GM12873 (cell line): ENCODE results near the gene ADPRM.

Source experiments
- TF ChIP-seq, protein P1 (sequence below): IDR thresholded peaks from 2 replicates; pipeline ENCODE4 v1.5.1; 2012; ENCODE audit warnings: low read depth, mild to moderate bottlenecking, moderate library complexity, low read length, control low read depth; ENCODE audit not compliant: insufficient read depth; ENCODE audit errors: missing control alignments

ADPRM gene

DNA sequence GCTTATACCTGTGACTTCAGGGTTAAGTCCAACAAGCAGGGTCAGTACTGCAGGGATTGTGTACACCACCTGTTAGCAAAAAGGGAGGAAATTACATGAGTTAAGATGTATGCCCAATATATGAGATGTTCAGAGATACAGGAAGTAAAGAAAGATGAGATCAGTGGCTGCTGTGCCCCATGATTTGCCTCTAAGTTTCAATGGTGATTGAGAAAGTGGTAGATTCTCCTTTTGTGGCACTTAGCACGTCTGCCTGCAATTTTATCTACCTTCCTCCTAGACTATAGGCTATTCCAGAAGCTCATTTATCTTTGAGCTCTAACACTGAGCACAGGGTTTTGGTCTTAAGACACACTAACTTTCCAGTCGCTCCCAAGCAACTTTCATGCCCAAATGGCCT lies 28.8 kb downstream of the ADPRM start:
- TF ChIP-seq, protein P1, sequence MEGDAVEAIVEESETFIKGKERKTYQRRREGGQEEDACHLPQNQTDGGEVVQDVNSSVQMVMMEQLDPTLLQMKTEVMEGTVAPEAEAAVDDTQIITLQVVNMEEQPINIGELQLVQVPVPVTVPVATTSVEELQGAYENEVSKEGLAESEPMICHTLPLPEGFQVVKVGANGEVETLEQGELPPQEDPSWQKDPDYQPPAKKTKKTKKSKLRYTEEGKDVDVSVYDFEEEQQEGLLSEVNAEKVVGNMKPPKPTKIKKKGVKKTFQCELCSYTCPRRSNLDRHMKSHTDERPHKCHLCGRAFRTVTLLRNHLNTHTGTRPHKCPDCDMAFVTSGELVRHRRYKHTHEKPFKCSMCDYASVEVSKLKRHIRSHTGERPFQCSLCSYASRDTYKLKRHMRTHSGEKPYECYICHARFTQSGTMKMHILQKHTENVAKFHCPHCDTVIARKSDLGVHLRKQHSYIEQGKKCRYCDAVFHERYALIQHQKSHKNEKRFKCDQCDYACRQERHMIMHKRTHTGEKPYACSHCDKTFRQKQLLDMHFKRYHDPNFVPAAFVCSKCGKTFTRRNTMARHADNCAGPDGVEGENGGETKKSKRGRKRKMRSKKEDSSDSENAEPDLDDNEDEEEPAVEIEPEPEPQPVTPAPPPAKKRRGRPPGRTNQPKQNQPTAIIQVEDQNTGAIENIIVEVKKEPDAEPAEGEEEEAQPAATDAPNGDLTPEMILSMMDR = no peak

DNA sequence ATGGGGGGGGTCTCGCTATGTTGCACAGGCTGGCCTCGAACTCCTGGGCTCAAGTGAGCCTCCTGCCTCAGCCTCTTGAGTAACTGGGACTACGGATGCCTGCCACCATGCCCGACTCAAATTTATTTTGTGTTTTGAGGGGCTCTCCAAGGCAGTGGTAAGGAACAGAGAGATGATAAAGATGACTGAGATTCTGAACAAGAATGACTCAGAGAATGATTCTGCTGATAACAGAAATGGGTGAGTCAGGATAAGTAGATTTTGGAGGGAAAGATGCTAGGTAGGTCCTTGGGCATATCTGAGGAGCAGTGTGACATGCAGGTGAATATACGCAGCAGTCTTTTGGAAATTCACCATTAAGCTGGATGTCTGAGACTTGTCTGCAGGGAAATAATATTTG lies 29.8 kb downstream of the ADPRM start:
- TF ChIP-seq, protein P1 = no peak

DNA sequence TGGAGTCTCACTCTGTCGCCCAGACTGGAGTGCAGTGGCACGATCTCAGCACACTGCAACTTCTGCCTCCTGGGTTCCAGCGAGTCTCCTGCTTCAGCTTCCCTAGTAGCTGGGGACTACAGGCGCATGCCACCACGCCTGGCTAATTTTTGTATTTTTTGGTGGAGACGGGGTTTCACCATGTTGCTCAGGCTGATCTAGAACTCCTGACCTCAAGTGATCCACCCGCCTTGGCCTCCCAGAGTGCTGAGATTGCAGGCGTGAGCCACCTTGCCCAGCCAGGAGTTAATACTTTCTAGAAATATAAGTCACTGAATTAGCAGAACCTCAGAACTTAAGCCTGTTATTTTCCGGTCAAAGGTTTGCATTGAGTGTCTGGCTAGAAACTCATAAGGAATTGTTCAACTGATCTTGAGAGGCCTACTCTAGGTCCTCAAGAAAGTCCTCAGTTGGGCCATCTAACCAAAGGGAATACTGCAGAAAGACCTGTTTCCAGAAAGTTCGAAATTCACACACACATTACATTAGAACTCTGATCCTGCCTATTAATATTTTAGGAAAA lies 31.0 kb downstream of the ADPRM start:
- TF ChIP-seq, protein P1 = no peak

DNA sequence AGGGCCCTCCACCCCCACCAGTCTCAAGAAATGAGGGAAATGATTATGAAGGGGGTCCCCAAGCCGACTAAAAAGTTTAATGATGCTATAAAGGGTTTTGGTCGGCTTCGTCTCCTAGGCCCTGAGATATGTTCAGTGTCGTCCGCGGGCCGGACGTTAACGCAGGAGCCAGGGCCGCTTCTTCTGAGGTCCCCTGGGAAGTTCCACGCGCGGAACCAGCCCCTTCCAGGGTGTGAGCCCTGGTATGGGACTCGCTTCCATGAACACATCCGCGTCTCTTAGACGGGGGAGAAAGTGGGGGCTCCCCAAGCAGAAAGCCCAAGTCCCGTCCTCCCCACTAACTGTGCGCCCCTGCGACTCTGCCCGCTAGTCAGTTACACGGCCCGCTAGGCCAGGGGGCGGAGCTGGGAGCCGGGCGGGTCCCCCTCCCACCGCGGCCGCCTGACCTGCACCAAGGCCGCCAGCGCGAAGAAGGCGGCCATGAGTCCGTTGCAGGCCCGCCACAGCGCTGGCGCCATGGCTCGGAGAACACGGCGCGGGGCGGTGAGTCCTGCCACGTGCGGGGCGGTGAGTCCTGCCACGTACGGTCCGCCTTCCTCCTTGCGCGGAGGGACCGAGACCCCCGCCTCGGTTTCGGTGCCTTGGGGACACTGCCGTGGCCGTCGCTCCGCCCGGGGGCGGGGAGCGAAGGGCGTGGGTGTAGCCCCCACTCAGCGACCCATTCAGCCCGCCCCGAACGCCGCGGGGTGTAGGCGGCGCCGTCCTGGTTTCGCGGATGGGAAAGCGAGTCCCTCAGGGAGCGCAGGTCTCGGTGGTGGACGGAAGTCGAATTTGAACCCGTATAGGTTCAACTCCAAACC lies 32.2 kb downstream of the ADPRM start, which contains the start of gene TMEM220:
TSS of gene TMEM220 (minus strand) at position 690 of the 860 bp plus-strand sequence. CDS start at position 518, 172 bp downstream.
- TF ChIP-seq, protein P1 = no peak

DNA sequence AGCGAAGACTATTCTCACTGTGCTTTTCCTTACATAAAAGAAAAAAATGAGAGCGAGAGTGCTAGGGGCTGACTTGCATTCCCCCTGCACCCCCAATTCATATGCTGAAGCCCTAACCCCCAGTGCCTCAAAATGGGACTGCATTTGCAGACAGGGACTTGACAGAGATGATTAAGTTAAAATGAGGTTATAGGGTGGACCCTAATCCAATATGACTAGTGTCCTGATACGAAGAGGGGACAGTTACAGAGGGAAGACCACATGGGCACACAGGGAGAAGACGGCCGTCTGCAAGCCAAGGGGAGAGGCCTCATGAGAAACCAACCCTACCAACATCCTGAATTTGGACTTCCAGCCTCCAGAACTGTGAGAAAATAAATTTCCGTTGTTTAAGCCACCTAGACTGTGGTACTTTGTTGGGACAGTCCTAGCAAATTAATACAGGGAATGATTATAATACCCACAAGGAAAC lies 34.0 kb downstream of the ADPRM start:
- TF ChIP-seq, protein P1 = no peak

DNA sequence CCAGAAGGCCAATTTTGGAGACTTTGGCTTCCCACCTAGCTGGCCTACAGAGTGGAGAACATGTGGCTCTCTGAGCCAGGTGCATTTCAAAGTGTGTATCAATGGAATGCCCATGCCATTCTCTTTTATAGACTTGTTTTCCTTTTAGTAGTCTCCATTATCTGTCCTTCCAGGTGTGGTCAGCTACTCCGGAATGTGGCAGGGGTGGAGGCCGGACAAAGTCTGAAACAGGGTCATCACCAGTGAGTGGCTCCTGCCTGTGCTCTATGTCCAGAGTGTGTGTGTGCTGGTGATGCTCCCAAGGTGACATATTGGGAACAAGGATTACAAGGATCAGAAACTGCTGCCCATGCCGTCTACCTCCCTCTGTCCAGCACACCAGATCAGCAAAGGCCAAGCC lies 36.3 kb downstream of the ADPRM start:
- TF ChIP-seq, protein P1 = no peak

DNA sequence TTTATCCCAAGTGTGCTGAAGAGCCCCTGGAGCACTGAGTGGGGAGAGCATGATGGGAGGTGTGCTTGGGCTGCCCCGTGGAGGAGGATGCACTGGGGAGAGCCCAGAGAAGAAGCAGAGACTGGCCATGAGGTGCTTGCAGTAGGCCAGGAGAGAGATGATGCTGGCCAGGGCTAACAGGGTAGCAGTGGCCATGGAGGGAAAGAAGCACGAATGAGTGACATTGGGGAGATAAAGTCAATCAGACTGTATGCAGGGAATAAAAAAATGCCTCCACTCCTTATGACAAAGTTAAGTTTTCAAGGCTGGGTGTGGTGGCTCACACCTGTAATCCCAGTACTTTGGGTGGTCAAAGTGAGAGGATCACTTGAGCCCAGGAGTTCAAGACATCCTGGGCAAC lies 37.9 kb downstream of the ADPRM start:
- TF ChIP-seq, protein P1 = no peak
